Putamen (tissue), 1 donor: ENCODE measurements around the gene RNPEPL1.
"Not testable (repeated sequence)": the region's sequence is repeated elsewhere in the genome, so short reads cannot be mapped to it uniquely, and the experiment has no call there.

Experiments
- DNase-seq: peaks from one replicate; pipeline ENCODE4 v3.0.0-alpha.2; 2016; ENCODE audit warnings: low spot score

The RNPEPL1 gene

GRCh38 chr2:240539101-240539500, 29.2 kb upstream of the RNPEPL1 start:
- not testable (repeated sequence) for DNase-seq

- DNase-seq, result no peak
These were observed 28.4 kb upstream of the RNPEPL1 start for GRCh38 chr2:240539906-240540305.

DNA sequence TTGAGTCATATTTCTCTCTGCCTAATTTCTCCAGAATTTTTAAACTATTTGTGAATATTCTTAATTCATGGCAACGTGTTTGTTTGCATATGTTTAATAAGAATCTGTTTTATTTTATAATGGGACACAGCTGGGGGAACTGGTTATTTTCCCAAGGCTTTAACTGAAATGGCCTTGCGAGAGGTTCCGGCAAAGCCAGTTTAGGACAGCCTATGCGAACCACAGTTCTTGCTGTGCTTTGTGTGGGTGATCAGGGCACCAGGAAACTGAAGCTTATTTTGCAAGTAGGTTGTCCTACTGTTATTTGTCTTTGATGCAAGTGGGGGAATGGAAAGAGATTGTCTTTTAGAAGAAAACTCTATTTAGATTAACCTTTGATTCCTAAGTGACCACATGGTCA, 17.0 kb upstream of the RNPEPL1 start:
- no peak for DNase-seq

GRCh38 chr2:240551811-240552210, 16.5 kb upstream of the RNPEPL1 start:
- DNase-seq, result no peak

DNA sequence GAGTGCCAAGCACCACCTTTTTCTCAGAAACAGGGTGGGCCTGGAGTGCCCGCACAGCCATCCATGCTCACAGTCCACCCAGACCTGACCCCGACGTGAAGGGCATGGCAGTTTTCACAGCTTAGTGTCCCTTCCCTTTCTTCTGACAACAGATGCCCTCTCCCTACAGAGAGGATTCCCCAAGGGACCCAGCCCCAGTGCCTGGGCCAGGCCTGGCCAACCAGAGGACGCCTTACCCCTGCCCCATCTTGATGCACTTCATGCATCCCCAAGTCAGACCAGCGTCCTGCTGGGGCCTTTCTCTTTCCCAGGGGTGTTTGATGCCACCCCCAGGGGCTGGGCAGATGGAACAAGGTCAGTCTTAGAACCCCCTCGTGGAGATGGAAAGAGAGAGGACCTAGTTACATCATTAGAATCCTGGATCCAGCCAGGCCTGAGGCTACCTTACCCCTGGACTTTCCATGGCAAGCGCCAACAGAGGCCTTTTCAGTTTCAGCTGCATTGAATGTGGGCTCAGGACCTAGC, 14.3 kb upstream of the RNPEPL1 start:
- no peak for DNase-seq

GRCh38 chr2:240554767-240555493, 13.4 kb upstream of the RNPEPL1 start:
- DNase-seq, result no peak

GRCh38 chr2:240555541-240556250, 12.6 kb upstream of the RNPEPL1 start:
- no peak for DNase-seq

DNA sequence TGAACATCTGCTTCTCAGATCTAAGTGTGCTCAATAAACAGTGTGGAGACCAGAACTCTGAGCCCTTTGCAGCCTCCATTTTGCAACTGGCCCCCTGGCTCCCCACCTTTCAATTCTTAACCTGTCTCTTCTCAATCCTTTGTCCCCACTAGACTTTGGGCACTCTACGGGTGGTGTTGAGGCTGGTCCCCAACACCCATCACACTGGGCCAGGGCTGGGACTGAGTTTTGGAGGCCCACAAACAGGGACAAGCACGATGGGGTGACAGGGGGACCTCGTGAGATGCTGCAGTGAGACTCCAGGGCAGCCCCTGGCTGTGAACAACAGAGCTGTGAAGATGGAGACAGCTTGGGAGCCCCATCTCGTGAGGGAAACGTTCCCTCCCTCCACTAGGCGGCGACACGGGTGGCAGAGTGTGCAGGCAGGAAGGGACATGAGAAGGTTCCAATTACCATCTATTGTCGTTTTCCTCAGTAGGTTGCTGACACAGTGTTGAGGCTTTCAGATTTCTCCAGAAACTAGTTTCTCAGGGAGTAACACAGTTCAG, 11.7 kb upstream of the RNPEPL1 start:
- no peak for DNase-seq

- DNase-seq, result no peak
These were observed 11.1 kb upstream of the RNPEPL1 start for GRCh38 chr2:240557101-240557751.

DNA sequence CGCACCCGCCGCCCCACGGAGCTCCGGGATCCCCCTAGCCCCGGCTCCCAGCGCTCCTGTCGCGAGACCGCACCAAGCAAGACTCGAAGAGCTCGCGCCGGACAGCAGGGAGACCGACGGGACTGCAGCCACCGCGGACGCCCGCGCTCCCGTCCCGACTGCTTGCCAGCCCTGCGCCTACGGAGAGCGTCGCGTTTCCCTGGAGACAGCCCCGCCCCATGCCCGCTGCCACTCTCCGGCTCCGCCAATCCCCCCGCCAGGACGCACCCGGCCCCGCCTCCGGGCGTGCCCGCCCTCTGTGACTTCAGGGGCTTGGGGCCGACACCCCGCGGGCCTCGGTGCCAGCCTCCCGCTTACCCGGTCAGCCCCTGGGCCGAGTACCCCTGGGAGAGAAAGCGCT, 10.5 kb upstream of the RNPEPL1 start, which contains the start of gene ANKMY1:
ANKMY1 (minus strand) TSS at position 181 of the 400 bp plus-strand sequence. CDS start 653 bp downstream, outside the sequence.
- no peak for DNase-seq

GRCh38 chr2:240558236-240558761, 10.0 kb upstream of the RNPEPL1 start:
- DNase-seq, result no peak

DNA sequence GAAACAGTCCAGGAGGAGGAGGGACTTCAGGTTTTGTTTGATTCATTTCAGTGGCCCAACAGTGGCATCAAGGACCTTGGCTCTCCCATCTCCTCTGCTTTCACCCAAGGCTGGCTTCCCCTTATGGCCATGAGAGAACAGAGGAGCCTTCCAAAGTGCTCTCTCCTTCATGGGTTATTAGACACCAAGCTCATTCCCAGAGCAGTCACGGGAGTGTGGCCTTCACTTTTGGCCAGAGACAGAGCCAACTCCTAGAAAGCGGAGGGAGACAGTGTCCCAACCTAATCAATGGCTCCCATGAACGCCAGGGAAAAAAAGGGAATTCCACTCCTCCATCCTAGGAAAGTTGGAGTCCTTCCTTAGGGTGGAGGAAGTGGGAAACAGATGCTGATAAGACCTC, 9.0 kb upstream of the RNPEPL1 start:
- DNase-seq, result no peak

GRCh38 chr2:240560084-240560479, 8.2 kb upstream of the RNPEPL1 start, which contains the start of gene DUSP28:
Gene DUSP28, plus strand, starts transcription at chr2:240560357. Its CDS starts 328 bp downstream, at chr2:240560685.
- peak; percentile 90 for DNase-seq

DNA sequence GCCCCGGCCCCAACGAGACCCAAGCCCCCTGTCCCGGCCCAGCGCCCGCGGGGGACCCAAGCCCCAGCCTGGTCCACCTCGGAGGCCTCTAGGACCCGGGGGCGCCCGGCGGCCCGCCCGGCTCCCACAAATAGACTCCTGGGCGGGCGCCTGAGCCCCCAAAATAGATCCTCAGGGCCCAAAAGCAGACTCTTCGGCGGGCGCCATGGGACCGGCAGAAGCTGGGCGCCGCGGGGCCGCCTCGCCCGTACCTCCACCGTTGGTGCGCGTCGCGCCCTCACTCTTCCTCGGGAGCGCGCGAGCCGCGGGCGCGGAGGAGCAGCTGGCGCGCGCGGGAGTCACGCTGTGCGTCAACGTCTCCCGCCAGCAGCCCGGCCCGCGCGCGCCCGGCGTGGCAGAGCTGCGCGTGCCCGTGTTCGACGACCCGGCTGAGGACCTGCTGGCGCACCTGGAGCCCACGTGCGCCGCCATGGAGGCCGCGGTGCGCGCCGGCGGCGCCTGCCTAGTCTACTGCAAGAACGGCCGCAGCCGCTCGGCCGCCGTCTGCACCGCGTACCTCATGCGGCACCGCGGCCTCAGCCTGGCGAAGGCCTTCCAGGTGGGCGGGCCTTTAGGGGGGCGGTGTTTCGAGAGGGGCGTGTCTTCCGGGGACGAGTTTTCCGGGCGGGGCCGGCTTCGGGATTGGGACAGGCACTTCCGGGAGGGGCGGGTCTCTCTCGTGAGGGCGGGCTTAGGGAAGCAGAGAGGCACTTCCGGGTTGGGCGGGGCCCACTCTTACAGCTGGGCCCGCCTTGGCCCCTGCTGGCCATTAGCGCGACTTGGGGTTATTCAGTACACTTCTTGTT, 7.6 kb upstream of the RNPEPL1 start:
- DNase-seq, result peak; percentile 99

DNA sequence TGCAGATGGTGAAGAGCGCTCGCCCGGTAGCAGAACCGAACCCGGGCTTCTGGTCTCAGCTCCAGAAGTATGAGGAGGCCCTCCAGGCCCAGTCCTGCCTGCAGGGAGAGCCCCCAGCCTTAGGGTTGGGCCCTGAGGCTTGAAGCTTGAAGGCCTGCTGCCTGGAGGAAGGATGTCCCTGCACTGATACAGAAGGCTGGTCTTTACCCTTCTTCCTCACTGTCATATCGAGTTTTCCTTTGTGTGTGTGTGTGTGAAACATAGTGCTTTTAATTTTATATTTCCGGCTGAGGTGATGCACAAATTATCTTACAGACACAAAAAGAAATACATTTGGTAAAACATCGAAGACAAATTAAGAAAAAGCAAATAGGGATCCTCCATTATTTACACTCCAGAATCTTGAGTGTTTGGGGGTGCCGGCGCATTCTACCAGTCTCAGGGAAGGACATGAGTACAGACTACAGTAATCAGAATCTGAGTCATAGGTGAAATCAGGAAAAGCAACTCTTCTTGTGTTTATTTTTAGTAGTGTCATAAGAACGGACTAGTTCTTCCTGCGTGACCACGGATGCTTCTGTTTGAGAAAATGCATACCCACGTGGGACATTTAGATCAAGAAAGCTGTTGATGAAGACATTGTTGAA, 6.8 kb upstream of the RNPEPL1 start:
- no peak for DNase-seq

- not testable (repeated sequence) for DNase-seq
These were observed 5.1 kb upstream of the RNPEPL1 start for GRCh38 chr2:240563231-240563630.

DNA sequence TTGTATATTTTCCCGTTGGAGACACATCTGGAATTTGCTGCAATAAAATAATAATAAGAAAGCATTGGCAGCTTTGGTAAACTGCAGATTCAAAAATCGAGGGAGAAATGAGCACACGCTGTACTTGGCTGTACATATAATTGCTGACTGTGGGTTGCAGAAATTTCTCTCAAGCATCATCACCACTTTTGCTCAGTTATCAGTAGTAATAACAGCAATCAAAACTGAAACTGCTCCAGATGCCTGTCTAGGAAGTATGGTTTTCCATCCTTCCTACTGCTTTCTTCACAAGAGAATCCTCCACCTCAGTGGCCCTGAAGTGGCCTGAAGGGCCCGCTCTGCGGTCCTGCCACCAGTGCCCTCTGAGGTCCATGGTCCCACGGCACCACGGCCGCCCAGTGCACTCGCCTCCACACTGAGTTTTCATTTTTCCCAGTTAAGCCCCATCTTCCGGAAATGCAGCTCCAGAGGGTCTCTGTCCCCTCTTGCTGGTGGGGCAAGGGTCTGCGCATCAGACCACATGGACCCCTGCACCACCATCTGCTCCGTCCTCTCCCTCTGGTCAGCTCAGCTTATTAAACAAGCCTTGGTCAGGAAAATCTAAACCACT, 4.2 kb upstream of the RNPEPL1 start:
- no peak for DNase-seq

- DNase-seq, result no peak
These were observed 3.5 kb upstream of the RNPEPL1 start for GRCh38 chr2:240564561-240565332.
